ENCODE measurements around the gene ACER2.

ACER2 gene

GRCh38 chr9:19445452-19445851 is 36.6 kb downstream of the ACER2 start:
- in situ Hi-C loops (cut with MboI; ENCODE audit: low pct_unique_long_range_greater_than_20kb, low sequenced_read_pairs, unreplicated experiment), result no loop called here
- no peak for DNase-seq (ENCODE audit: low spot score)
- TF ChIP-seq CTCF (IDR thresholded peaks at IDR 0.05; ENCODE audit: extremely low read depth, insufficient read depth, missing control alignments), result no peak

GRCh38 chr9:19446361-19446861 is 37.6 kb downstream of the ACER2 start:
- in situ Hi-C loops (cut with MboI; ENCODE audit: low pct_unique_long_range_greater_than_20kb, low sequenced_read_pairs, unreplicated experiment), result no loop called here
- TF ChIP-seq CTCF (IDR thresholded peaks at IDR 0.05; ENCODE audit: extremely low read depth, insufficient read depth, missing control alignments), result no peak

GRCh38 chr9:19451240-19452087 is 42.7 kb downstream of the ACER2 start:
- in situ Hi-C loops (cut with MboI; ENCODE audit: low pct_unique_long_range_greater_than_20kb, low sequenced_read_pairs, unreplicated experiment), result loop anchor here (10.0 kb wide), 2 partner anchors 87 to 367 kb away; no protein-coding TSS in a partner anchor
- no peak for DNase-seq (ENCODE audit: low spot score)
- no peak for TF ChIP-seq CTCF (IDR thresholded peaks at IDR 0.05; ENCODE audit: extremely low read depth, insufficient read depth, missing control alignments)

More at GRCh38 chr9:19446361-19446861, 37.6 kb downstream of the ACER2 start:
- no peak for DNase-seq (ENCODE audit: low spot score)

DNA sequence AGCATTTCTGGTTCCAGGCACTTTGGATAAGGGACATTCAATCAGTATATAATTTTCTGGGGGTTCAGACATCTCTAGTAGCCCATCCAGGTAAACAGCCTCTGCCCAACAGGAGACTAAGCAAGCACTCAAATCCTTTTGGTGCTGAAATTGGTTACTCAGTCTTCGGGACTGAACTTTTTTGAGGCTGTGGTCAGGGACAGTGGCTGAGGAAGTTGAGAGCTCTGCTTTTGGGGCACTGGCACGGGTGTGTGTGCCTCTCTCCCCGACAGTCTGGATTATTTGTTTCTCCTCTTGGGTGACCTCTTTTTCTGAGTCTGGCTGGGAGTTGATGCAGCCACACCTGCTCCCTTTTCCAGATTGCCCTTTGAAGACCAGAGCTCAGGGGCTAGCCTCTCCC is 47.6 kb downstream of the ACER2 start:
- in situ Hi-C loops (cut with MboI; ENCODE audit: low pct_unique_long_range_greater_than_20kb, low sequenced_read_pairs, unreplicated experiment), result loop anchor here (10.0 kb wide), 2 partner anchors 92 to 372 kb away; no protein-coding TSS in a partner anchor
- no peak for DNase-seq (ENCODE audit: low spot score)
- no peak for TF ChIP-seq CTCF (IDR thresholded peaks at IDR 0.05; ENCODE audit: extremely low read depth, insufficient read depth, missing control alignments)

DNA sequence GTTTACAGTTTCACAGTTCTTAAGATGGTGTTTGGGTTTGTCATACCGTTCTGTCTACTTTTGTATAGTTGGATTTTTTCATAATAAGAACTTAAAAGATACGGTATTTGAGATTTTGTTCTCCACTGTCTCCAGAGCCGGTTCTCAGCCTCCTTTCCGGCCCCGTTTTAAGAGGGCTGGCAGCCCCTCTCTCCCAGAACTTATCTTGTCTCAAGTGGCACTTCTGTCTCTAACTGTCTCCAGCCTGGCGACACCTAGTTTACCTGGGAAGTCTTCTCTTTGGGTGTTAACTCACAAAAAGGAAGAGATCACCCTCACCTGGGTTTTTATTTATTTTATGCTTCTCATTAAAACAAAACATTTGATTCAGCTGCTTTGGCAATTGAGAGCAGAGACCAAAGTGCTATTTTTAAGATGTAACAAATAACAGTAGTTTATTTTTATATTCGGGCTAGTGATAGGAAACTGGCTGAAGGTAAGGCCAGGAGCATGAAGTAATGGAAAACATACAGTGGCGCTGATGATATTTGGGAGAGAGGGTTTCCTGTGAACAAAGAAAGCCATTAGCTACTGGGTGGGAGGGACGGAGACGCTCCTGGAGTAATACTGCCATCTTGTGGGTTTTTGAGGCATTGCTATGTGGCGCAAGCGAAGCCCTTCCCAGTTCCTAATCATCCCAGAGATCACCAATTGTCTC is 48.3 kb downstream of the ACER2 start:
- in situ Hi-C loops (cut with MboI; ENCODE audit: low pct_unique_long_range_greater_than_20kb, low sequenced_read_pairs, unreplicated experiment), result loop anchor here (10.0 kb wide), 2 partner anchors 92 to 372 kb away; no protein-coding TSS in a partner anchor

More for the DNA sequence above, 48.3 kb downstream of the ACER2 start:
- DNase-seq (ENCODE audit: low spot score), result peak; percentile 77
- TF ChIP-seq CTCF (IDR thresholded peaks at IDR 0.05; ENCODE audit: extremely low read depth, insufficient read depth, missing control alignments), result peak; percentile 88
